Activated CD4-positive, CD25-positive, alpha-beta regulatory T cell treated with anti-CD3 and anti-CD28 coated beads, Interleukin-2, amount 50 U/mL, for 72 hours (primary cell): Measurements from ENCODE around the gene FAM229B.

ENCODE experiments used
- DNase-seq: peaks from one replicate; pipeline ENCODE4 v3.0.0; 2021

Gene FAM229B

DNA sequence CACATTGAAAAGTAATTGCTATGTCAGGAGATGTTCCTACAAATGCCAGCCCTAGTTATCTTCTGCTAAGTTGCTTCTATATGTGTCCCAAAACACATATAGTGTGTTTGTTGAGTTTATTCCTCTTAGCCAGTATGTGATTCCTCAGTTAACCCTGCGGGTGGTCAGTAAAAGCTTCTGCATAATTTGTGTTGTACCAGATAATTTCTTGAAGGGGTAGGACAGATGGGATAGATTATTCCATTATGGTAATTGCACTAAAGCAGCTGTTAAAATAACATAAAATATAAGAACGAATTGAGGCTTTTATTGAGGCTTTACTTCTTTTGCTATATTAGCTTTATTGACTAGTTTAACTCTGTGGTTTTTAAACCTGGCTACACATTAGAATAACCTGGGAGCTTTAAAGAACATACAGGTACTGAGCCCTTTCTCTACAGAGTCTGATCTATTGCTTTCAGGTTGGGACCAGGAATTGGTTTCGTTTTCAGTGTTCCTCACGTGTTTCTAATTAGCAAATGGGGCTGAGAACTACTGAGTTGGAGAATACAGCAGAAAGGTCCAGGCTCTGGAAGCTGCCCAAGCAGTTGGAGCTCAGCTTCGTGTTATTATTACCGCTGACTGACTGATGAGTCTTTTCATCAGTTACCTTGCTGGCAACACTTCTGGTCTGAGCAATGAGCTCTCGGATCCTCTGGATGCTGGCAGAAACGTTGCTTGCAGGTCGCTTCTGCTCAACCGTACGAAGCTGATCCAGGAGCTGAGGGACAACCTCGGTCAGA is 56.9 kb downstream of the FAM229B start:
- DNase-seq = no peak

DNA sequence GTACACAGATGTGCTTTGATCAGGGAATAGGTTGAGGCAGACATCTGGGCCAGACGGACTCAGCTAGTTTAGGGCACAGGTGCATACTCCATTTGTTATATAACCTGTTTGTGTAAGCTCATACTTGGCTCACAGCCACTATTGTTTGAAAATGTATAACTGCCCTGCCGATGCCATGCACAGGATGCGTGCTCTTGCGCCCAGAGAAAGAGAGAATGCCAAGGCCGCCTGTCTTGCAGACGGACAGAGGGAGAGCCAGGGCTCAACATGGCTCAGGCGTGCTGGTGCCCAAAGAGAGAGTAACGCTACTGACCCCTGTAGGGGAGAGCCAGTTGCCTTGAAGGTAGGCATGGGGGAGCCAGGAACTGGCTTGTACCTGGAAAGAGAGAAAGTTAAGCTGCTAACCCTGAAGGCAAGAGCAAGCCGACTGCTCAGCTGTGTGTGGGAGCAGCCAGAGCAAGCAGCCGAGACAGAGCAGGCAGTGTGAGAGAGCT is 57.7 kb downstream of the FAM229B start:
- DNase-seq = no peak

GRCh38 chr6:112148103-112148502 is 60.7 kb downstream of the FAM229B start:
- no peak for DNase-seq

GRCh38 chr6:112149236-112149635 is 61.8 kb downstream of the FAM229B start:
- no peak for DNase-seq

- DNase-seq = no peak
Observed at GRCh38 chr6:112149719-112150263, 62.4 kb downstream of the FAM229B start.

DNA sequence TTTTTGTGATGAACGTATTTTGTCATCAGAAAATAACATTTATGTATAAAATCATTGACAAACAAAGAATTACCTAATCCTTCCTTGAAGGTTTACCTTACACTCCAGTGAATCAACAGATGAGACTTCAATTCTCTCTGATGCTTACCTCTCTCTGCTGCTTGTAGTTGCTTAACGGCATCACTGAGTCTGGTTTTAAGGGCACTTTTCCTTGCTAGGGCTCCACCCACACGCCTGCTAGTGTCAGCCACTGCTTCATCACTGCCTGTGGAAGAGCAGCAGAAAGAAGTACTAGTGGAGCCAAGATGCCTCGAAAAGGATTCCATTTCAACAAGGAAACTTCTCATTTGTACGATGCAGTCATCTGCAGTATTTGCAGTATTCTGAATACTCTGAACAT is 63.0 kb downstream of the FAM229B start:
- no peak for DNase-seq
